Stomach (tissue), 4 donors: ENCODE data around the gene DLEC1.

Source experiments
- EP300 ChIP-seq: sonication (generic); formaldehyde crosslinking; IDR thresholded peaks from one replicate; pipeline ENCODE4 v1.6.1; 2017; ENCODE audit warnings: antibody characterized with exemption
- POLR2AphosphoS5 ChIP-seq, 3 donors: sonication (generic); formaldehyde crosslinking; IDR thresholded peaks; one replicate each; pipeline ENCODE4 v1.6.1; 2016; ENCODE audit warnings: antibody characterized with exemption in 3 of 3
- TF ChIP-seq, protein P1 (sequence below), 7 experiments: fragments of 450-650 bp in 4 of 7; fragments of 200-600 bp in 3 of 7; sonication (generic) in 3 of 7; IDR thresholded peaks; one replicate each; pipeline ENCODE4 v1.5.1; 2016 to 2019; ENCODE audit warnings: antibody characterized with exemption in 7 of 7, control low read depth in 2 of 7, mild to moderate bottlenecking in 1 of 7

DNA sequence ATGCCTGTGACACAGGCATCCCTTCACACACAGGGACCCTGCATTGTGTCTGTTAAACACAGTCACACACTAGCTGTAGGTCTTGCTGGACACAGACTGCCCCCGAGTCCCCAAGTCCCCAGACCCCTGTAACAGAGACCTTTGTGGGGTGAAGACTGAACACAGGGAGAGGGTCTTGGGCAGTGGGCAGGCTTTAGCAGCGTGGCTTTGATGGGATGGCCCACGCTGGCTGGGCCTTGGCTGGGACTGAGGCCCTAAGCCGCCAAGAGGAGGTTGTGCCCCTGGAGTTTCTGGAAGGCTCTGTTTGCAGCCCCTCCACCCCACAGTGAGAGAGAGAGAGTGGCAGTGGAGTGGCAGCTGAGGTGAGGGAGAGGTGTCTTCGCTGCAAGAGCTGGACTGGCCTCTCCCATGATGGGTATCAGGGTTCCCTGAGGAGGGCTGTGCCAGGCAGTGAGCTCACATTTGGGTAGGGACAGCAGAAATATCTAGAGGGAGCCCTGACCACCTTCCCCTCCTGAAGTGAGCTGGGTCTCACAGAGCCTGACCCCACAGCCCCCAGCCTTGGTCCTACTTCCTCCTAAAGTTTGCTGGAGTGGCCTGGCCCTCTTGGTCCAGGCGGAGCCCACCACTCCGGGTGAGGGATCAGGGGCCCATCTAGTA lies 49.1 kb upstream of the DLEC1 start:
- TF ChIP-seq, protein P1, sequence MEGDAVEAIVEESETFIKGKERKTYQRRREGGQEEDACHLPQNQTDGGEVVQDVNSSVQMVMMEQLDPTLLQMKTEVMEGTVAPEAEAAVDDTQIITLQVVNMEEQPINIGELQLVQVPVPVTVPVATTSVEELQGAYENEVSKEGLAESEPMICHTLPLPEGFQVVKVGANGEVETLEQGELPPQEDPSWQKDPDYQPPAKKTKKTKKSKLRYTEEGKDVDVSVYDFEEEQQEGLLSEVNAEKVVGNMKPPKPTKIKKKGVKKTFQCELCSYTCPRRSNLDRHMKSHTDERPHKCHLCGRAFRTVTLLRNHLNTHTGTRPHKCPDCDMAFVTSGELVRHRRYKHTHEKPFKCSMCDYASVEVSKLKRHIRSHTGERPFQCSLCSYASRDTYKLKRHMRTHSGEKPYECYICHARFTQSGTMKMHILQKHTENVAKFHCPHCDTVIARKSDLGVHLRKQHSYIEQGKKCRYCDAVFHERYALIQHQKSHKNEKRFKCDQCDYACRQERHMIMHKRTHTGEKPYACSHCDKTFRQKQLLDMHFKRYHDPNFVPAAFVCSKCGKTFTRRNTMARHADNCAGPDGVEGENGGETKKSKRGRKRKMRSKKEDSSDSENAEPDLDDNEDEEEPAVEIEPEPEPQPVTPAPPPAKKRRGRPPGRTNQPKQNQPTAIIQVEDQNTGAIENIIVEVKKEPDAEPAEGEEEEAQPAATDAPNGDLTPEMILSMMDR (IDR thresholded peaks at IDR 0.05) = no peak
- TF ChIP-seq EP300 (no peak), POLR2AphosphoS5 (IDR thresholded peaks at IDR 0.05) (no peak)
